HG02763 (cell line): ENCODE data around the gene SASH1.

Source experiments
- ATAC-seq: cut with Tn5 transposase; IDR thresholded peaks from one replicate; pipeline ENCODE4 v1.9.1; 2021; ENCODE audit warnings: mild to moderate bottlenecking, moderate library complexity; ENCODE audit not compliant: unreplicated experiment

SASH1 gene

GRCh38 chr6:148487461-148487860 is 144.8 kb downstream of the SASH1 start:
- no peak for ATAC-seq

DNA sequence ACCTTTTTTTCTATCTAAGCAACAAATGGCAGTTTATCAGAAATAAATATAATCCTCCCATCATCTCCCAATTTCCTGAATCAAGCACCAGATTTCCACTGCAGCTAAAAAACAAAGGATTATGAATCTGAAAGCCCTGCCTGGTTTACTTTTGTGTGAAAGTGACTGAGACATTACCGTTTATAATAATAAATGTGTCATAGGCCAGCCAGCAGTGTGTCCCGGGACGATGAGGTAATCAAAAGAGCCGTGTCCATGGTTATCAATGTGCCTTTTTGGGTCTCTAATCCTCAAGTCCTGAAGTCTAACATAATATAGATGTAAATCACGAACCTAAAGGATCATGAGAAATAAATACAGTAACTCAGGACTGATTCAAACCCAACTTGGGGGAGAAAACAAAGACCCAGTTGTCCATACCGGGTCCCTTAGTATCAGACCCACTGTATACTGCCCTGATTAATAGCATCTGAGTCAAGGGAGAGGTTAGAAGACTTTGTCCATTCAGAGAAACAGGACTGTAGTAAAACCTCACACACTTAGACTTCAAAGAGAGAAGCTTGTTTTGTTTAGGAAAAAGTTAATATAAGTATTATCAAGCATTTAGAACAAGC is 149.1 kb downstream of the SASH1 start:
- ATAC-seq = no peak

- ATAC-seq = no peak
Observed at GRCh38 chr6:148492654-148493290, 150.1 kb downstream of the SASH1 start.

DNA sequence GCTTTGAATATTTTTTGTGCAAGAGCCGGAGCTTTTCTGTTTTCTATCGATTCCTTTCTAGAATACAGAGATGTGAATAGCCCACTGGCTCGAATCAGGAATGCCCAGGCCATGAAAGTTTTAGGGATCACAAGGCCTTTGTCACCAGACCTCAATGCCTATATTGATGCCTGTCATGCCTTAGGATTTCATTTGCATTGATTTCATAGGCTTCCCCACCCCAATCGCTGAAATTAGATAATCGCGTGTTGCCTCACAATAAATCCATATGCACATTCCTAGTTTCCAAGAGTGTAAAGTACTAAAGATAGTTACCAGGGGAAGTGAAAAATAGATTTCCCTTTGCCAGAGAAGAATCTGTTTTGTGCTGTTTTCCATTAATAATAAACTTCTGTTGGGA is 150.8 kb downstream of the SASH1 start:
- no peak for ATAC-seq

DNA sequence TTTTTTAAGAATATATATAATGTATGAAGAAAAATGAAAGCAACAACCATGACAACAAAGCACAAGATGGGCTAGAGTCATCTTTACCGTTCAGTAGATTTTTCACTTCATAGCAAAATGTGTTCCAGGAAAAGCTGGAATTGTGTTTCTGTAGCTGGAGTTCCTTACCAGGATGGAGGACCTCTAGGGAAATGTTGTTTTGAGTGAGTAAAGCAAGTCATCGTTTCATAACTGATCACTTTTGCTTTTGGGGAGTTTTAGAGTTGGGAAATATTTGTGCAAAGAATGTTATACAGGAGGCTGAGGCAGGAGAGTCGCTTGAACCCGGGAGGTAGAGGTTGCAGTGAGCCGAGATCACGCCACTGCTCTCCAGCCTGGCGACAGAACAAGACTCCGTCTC is 151.6 kb downstream of the SASH1 start:
- no peak for ATAC-seq

GRCh38 chr6:148495029-148495428 is 152.4 kb downstream of the SASH1 start:
- ATAC-seq = no peak

DNA sequence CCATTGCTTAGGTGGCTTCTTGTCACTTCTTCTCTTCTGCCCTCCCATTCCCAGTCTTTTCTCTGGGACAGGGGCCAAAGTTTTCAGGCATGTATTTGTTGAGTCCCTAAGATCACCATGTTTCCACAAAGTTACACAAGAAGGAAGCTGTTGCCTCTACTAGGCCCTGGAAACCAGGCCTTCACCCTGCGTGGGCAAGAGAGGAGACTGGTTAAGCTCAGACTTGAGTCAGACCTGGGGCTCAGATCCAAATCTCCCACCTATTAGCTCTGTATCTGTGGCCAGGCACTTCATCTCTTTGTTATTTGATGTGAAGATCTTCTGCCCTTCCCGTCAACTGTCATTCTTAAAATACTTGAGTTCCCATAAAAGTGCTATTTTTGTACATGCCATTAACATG is 154.6 kb downstream of the SASH1 start:
- no peak for ATAC-seq

DNA sequence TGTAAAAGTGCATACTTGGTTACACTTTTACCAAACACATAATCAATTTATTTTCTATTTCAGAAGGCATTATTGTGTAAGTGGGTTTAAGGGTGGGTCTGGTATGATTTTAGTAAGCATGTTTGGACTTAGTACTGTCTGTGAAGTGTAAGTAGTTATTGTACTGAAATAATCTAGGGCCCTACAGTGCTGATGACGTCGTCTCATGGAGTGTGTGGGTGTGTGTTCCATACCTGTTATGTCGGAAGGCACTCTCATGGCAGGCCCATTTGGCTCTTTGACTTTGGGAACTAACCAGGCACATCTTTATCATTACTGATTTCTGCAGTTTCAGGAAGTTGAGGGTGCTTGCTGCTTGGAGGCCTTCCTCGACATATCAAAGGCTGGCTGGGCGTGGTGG is 155.1 kb downstream of the SASH1 start:
- no peak for ATAC-seq

DNA sequence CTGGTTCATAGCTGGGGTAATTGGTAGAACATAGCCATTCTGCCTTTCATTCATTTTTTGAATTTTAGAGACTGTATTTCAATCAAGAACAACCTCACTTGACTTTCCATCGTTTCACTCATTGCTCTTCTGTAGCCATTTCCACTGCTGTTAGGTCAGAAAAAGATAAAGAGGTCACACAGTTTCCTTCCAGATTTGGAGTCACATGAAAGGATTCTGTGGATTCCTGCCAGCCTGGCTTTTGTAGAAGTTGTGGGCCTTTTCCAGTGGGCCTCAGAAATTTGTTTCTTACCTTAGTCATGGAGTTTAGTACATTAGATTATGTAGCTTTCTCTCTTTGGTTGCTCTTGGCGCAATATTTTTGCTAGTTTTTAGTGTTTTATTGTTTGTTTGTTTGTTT is 157.8 kb downstream of the SASH1 start:
- ATAC-seq = no peak

GRCh38 chr6:148501178-148501590 is 158.5 kb downstream of the SASH1 start:
- ATAC-seq = no peak

DNA sequence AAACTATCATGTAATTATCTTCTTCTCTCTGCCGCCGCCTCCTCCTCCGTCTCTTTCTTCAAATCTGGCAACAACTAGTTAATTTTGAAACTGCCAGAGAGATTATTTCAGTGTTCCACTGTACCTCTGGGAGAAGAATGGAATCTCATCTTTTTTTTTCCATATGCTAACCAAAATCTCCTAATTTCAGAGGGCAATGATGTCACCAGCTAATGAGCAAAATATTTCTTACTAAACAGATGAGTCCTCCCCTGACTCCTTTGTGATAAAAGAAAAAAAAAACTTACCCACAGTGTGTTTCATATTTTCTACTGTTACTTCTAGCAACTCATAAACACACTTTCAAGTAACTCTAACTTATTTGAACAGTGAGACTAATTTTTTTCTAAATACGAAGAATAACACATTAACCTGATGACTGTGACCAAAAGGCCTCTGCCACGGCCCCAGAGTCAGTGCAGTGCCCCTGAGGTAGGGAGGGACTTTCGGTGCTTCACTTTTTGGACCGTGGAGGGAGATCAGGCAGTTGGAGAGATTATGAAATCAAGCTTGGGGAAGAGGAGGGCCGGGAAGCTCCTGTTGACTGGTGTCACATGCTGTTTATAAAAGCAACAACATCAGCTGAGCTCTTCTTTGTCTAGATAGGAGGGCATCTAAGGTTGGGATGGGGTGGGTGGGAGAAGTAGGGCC is 159.6 kb downstream of the SASH1 start:
- no peak for ATAC-seq

DNA sequence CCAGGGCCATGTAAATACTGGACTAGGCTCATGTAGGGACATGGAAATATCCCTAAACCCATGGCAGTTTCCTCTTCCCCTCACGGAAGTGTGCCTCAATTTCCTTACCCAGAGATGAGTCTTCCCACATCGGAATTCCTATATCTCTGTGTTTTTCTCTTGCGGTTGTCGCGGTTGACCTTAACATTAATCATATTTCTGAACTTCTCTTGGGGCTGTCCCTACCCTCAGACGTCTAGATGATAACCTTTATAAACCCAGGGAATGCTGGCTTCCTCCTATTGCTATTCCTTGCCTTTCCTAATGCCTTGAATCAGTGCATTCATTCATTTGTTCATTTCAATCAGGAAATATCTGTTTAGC is 160.1 kb downstream of the SASH1 start:
- ATAC-seq = no peak

DNA sequence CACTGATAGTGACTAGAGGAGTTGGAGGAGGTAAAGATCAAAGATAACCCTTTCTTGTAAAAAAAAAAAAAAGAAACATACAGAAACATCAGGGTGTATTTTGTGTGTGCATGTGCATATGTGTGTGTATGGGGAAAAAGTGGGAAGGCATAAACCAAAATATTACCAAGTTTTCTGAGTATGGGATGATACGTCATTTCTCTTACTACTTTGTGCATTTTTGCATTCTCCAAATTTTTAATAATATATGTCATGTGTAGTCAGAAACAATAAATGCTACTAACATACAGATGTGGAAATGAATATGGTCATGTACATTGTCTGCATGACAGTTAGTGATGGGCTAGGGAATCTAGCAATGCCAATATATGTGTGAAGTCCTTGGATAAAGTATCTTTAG is 161.1 kb downstream of the SASH1 start:
- no peak for ATAC-seq

GRCh38 chr6:148507774-148508173 is 165.1 kb downstream of the SASH1 start:
- no peak for ATAC-seq

GRCh38 chr6:148508401-148509041 is 165.9 kb downstream of the SASH1 start:
- no peak for ATAC-seq

- no peak for ATAC-seq
Observed at GRCh38 chr6:148509119-148509799, 166.6 kb downstream of the SASH1 start.

- peak; percentile 82 for ATAC-seq
Observed at GRCh38 chr6:148509800-148510581, 167.4 kb downstream of the SASH1 start.

- no peak for ATAC-seq
Observed at GRCh38 chr6:148513145-148514071, 170.8 kb downstream of the SASH1 start.

GRCh38 chr6:148514091-148514845 is 171.6 kb downstream of the SASH1 start:
- ATAC-seq = no peak
